Naive B cell (primary cell): ENCODE data around the gene RPTOR. TPM values are rescaled to one million over a fixed set of nuclear protein-coding genes. Genes with fewer than 3 reads are reported as not detected.

ENCODE experiments used
- ATAC-seq, 2 donors: fragments of 150-1000 bp; cut with Tn5 transposase; 2 replicates each; pipeline ENCODE4 v1.10.0; 2021; ENCODE audit warnings: low read depth in 2 of 2, mild to moderate bottlenecking in 2 of 2, moderate library complexity in 2 of 2
- DNase-seq: peaks from one replicate; pipeline ENCODE4 v3.0.0; 2022
- H3K27ac Mint-ChIP-seq, 6 donors: one replicate each; pipeline ENCODE4 v1.8.0; 2020 to 2022; ENCODE audit warnings: mild to moderate bottlenecking in 6 of 6, mixed read lengths in 6 of 6, moderate library complexity in 5 of 6, inconsistent platforms in 2 of 6
- H3K27me3 Mint-ChIP-seq, 3 donors: one replicate each; pipeline ENCODE4 v1.8.0; 2021 to 2022; ENCODE audit warnings: mixed read lengths in 3 of 3, mild to moderate bottlenecking in 1 of 3
- H3K36me3 Mint-ChIP-seq, 2 donors: one replicate each; pipeline ENCODE4 v1.8.0; 2020 to 2022; ENCODE audit warnings: mixed read lengths in 2 of 2, inconsistent platforms in 1 of 2, mild to moderate bottlenecking in 1 of 2
- H3K4me1 Mint-ChIP-seq, 3 donors: one replicate each; pipeline ENCODE4 v1.8.0; 2020 to 2022; ENCODE audit warnings: mixed read lengths in 3 of 3, inconsistent platforms in 1 of 3, mild to moderate bottlenecking in 1 of 3, moderate library complexity in 1 of 3
- H3K4me3 Mint-ChIP-seq, 8 donors: one replicate each; pipeline ENCODE4 v1.8.0; 2020 to 2022; ENCODE audit warnings: mild to moderate bottlenecking in 8 of 8, mixed read lengths in 8 of 8, moderate library complexity in 8 of 8, inconsistent platforms in 2 of 8
- H3K9me3 Mint-ChIP-seq, 7 donors: one replicate each; pipeline ENCODE4 v1.8.0; 2020 to 2022; ENCODE audit warnings: mixed read lengths in 7 of 7, mild to moderate bottlenecking in 5 of 7, inconsistent platforms in 2 of 7, moderate library complexity in 1 of 7
- polyA plus RNA-seq, 6 donors: library from polyadenylated mRNA; unstranded; fragments of 300-500 nt; fragmentation: Illumina TruSeq; gene quantifications; one replicate each; pipeline ENCODE4 v1.2.3, GENCODE V29; 2021; ENCODE audit warnings: low read depth in 6 of 6

RPTOR gene
- polyA plus RNA-seq, 6 donors from 2014 or later: 5.5 to 13.9 (median 9.0) TPM

- DNase-seq (no peak), ATAC-seq (no peak)
- peaks cover 31 to 56% (median 36%) of the 10 kb centered on the region in 3 donors for H3K4me1 Mint-ChIP-seq
- H3K9me3 Mint-ChIP-seq: no peaks in the 10 kb centered on the region
- peaks cover 8 to 9% of the 10 kb centered on the region in 2 donors for H3K36me3 Mint-ChIP-seq
- H3K4me3 Mint-ChIP-seq: peak overlapping the region in 1 of 8 donors; percentile 45
- H3K27me3 Mint-ChIP-seq: no peaks in the 10 kb centered on the region
- H3K27ac Mint-ChIP-seq: peak overlapping the region in 5 of 6 donors; percentile 39 to 92 (median 78)
These were observed 359.6 kb downstream of the RPTOR start for GRCh38 chr17:80904036-80904753.

DNA sequence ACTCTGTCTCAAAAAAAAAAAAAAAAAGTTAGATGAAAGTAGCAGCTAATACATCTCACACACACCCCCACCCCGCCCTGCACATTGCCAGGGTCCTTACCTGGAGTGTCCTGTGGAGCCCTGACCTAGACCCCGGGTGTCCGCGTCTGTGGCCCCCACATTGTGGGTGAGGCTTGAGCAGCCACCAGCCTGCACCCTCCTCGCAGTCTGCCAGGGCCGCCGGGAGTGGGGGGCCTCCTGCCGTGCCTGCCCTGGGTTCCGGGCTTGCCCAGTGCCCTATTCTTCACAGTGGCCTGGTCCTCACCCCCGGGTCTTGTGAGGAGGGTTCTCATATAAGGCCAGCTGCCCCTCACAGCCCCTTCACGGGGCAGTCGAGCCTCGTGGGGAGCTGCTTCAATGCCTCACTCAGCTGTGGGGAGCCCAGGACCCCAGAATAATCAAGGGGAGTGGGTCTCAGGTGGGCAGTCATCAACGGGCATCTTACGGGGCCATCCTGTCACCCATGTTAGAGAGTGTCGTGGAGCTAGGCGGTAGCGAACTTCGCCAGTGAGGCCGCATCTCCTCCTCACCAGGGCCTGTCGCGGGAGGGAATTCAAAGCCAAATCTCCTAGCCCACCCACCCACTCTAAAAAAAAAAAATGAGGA, 361.1 kb downstream of the RPTOR start:
- Mint-ChIP-seq H3K27me3 (no peaks in the 10 kb centered on the region), H3K36me3 (peaks cover 9 to 19% of the 10 kb centered on the region in 2 donors)
- no peak for DNase-seq

DNA sequence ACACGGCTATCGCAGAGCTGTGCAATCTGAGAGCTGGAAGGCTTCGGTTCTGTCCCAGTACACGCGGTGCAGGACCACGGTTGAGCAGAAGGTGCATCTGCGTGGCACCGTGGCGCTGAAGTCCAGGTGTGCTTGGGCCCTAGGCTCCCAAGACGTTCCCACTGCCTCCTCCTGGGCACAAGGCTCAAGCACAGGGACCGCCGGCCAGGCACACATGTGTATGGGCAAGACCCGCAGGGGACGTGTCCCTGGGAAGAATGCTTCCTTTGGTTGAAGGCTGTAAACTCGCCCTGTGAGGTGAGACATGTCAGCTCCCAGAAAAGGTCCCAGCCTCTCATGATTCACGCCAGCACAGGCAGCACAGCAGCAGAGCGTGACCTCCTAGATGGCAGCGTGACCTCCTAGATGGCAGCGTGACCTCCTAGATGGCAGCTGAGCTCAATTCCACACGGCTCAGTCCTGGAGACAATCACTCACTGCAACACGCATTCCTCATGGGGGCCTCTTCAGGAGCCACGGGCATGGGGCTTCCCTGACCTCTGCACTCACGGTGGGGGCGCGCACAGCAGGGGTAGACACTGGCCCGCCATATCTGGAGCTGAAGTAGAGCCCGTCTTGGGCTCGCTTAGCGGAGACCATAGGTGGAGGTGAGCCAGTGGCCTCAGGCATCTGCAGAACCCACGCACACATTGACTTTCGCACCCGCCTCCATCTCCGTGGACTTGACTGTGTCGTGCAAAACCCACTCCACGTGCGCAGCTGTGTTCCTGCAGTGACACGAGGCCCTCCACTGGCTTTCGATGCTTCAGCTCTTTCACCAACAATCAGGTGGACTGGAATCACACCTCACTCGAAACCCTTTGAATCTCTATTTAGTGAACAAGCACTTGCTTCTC, 362.0 kb downstream of the RPTOR start:
- Mint-ChIP-seq H3K27me3 (no peaks in the 10 kb centered on the region), H3K27ac (peak overlapping the region in 5 of 6 donors; percentile 21 to 95 (median 85)), H3K4me1 (peaks cover 35 to 64% (median 42%) of the 10 kb centered on the region in 3 donors), H3K36me3 (peaks cover 9 to 19% of the 10 kb centered on the region in 2 donors), H3K9me3 (peaks cover 0 to 5% (median 2%) of the 10 kb centered on the region in 7 donors), H3K4me3 (peak overlapping the region in 1 of 8 donors; percentile 33)
- no peak for ATAC-seq
- DNase-seq: no peak

More for the DNA sequence above, 361.1 kb downstream of the RPTOR start:
- peaks cover 38 to 64% (median 43%) of the 10 kb centered on the region in 3 donors for H3K4me1 Mint-ChIP-seq
- no peak overlapping the region for H3K4me3 Mint-ChIP-seq
- peak overlapping the region in 1 of 6 donors; percentile 11 for H3K27ac Mint-ChIP-seq
- ATAC-seq: no peak
- H3K9me3 Mint-ChIP-seq: peaks cover 0 to 2% (median 0%) of the 10 kb centered on the region in 7 donors

GRCh38 chr17:80907281-80907680, 362.6 kb downstream of the RPTOR start:
- Mint-ChIP-seq H3K36me3 (peaks cover 9 to 19% of the 10 kb centered on the region in 2 donors), H3K4me1 (peaks cover 31 to 64% (median 39%) of the 10 kb centered on the region in 3 donors), H3K27ac (peak overlapping the region in 5 of 6 donors; percentile 49 to 82 (median 60)), H3K27me3 (no peaks in the 10 kb centered on the region), H3K9me3 (peaks cover 0 to 5% (median 2%) of the 10 kb centered on the region in 7 donors), H3K4me3 (no peak overlapping the region)
- ATAC-seq: no peak
- DNase-seq: no peak

DNA sequence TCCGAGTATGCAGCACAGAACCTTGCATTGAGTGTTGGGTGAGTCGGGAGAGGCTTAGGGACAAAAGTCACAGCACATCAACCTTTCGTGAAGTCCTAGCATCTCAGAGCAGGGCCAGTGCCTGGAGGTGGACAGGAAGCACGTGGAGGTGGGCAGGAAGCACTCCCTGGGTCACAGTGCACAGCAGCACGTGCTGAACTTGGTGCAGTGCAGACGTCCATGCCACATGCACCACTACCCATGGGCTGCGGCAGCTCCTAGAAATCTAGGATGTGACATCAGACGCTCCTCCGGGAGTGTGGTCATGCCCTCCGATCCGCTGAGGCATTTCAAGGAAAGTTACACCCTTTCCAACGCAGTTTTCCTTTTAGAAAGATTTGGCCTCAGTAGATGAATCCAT, 363.6 kb downstream of the RPTOR start:
- peaks cover 0 to 5% (median 2%) of the 10 kb centered on the region in 7 donors for H3K9me3 Mint-ChIP-seq

GRCh38 chr17:80908776-80909175, 364.1 kb downstream of the RPTOR start:
- Mint-ChIP-seq H3K27me3 (no peaks in the 10 kb centered on the region), H3K9me3 (peaks cover 0 to 5% (median 2%) of the 10 kb centered on the region in 7 donors), H3K36me3 (peaks cover 9 to 19% of the 10 kb centered on the region in 2 donors), H3K4me1 (peaks cover 38 to 72% (median 49%) of the 10 kb centered on the region in 3 donors), H3K4me3 (peak overlapping the region in 5 of 8 donors; percentile 2 to 69 (median 25)), H3K27ac (peak overlapping the region in 4 of 6 donors; percentile 42 to 98 (median 72))
- no peak for ATAC-seq
- no peak for DNase-seq

More for the DNA sequence above, 363.6 kb downstream of the RPTOR start:
- no peak for DNase-seq
- peak overlapping the region in 1 of 8 donors; percentile 25 for H3K4me3 Mint-ChIP-seq
- H3K4me1 Mint-ChIP-seq: peaks cover 36 to 67% (median 43%) of the 10 kb centered on the region in 3 donors
- ATAC-seq: no peak
- H3K27ac Mint-ChIP-seq: peak overlapping the region in 3 of 6 donors; percentile 53 to 82 (median 66)
- H3K36me3 Mint-ChIP-seq: peaks cover 9 to 19% of the 10 kb centered on the region in 2 donors
- no peaks in the 10 kb centered on the region for H3K27me3 Mint-ChIP-seq

DNA sequence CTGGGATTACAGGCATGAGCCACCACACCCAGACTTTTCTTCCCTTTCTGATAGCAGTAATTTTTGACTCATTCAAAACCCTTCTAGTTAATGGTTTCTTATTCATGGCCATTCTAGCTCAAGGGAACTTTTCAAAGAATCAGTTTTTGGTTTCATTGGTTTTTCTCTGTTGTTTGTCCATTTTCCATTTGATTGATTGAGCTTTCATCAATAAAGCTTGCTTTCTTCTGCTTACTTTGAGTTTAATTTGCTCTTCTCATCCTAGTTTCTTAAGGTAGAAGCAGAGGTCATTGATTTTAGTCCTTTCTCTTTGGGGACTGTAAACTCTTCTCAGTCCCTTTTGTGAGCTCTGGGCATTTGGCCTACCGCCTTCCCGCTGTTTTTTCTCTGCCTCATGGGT, 365.0 kb downstream of the RPTOR start:
- no peaks in the 10 kb centered on the region for H3K27me3 Mint-ChIP-seq
- H3K4me1 Mint-ChIP-seq: peaks cover 41 to 77% (median 54%) of the 10 kb centered on the region in 3 donors
- peak overlapping the region; percentile 63 to 95 (median 92) for H3K4me3 Mint-ChIP-seq
- no peak for ATAC-seq
- DNase-seq: no peak
- peaks cover 9 to 19% of the 10 kb centered on the region in 2 donors for H3K36me3 Mint-ChIP-seq
- peak overlapping the region in 5 of 6 donors; percentile 92 to 99 (median 98) for H3K27ac Mint-ChIP-seq
- H3K9me3 Mint-ChIP-seq: peaks cover 0 to 6% (median 3%) of the 10 kb centered on the region in 7 donors

GRCh38 chr17:80910043-80910442, 365.4 kb downstream of the RPTOR start:
- Mint-ChIP-seq H3K27ac (peak overlapping the region; percentile 92 to 99 (median 98)), H3K36me3 (peaks cover 9 to 19% of the 10 kb centered on the region in 2 donors), H3K27me3 (no peaks in the 10 kb centered on the region), H3K9me3 (peaks cover 0 to 6% (median 3%) of the 10 kb centered on the region in 7 donors), H3K4me3 (peak overlapping the region; percentile 75 to 95 (median 92)), H3K4me1 (peaks cover 41 to 77% (median 54%) of the 10 kb centered on the region in 3 donors)
- no peak for ATAC-seq
- no peak for DNase-seq

DNA sequence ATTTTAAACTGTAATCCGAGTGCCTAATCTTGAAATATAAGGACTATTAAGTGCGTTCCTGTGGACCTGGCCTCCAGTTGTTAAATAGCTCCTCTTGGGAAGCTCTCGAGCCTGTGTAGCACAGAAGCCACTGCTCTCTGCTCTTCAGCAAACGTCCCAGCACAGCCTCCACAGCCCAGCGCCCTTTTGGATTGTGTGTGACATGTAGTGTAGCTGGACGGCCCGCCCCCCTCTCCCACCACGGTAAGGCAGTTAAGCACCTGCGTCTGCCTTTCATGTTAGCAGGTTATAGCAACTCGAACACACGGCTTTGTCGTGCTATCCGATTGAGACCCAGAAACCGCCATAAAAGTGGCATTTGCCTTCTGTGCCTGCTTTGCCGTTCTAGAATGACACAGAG, 367.8 kb downstream of the RPTOR start:
- DNase-seq (no peak), ATAC-seq (no peak)
- peak overlapping the region; percentile 92 to 99 (median 98) for H3K27ac Mint-ChIP-seq
- H3K4me1 Mint-ChIP-seq: peaks cover 40 to 80% (median 54%) of the 10 kb centered on the region in 3 donors
- H3K27me3 Mint-ChIP-seq: no peaks in the 10 kb centered on the region
- H3K9me3 Mint-ChIP-seq: peaks cover 0 to 6% (median 3%) of the 10 kb centered on the region in 7 donors
- peak overlapping the region; percentile 19 to 95 (median 82) for H3K4me3 Mint-ChIP-seq
- peaks cover 6 to 19% of the 10 kb centered on the region in 2 donors for H3K36me3 Mint-ChIP-seq

- Mint-ChIP-seq H3K4me3 (peak overlapping the region; percentile 21 to 91 (median 84)), H3K27me3 (no peaks in the 10 kb centered on the region), H3K36me3 (peaks cover 0 to 11% of the 10 kb centered on the region in 2 donors), H3K27ac (peak overlapping the region; percentile 90 to 99 (median 98)), H3K4me1 (peaks cover 33 to 68% (median 51%) of the 10 kb centered on the region in 3 donors), H3K9me3 (peaks cover 0 to 6% (median 3%) of the 10 kb centered on the region in 7 donors)
- DNase-seq (peak; percentile 39), ATAC-seq (peak in 1 of 2 donors; percentile 5)
These were observed 369.5 kb downstream of the RPTOR start for GRCh38 chr17:80913928-80914821.

DNA sequence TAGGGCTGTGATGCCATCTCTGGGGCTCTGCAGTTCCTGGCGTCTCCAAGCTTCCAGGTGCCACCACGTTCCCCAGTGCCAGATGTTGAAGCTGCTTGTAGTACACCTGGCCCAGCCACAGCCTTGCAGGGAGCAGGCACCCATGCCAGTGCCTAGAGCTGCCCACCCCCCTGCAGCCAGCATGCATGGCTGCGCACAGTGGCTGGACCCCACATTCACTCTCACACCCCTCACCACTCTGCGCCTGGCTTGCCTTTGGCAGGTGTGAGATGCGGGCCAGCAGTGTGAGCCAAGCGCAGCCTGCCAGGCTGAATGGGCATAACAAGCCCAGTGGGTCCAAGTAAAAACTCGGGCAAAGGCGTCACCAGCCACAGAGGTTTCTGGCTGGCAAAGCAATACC, 371.6 kb downstream of the RPTOR start:
- no peak for DNase-seq
- Mint-ChIP-seq H3K4me1 (peaks cover 19 to 52% (median 31%) of the 10 kb centered on the region in 3 donors), H3K27ac (peak overlapping the region in 2 of 6 donors; percentile 44 to 66), H3K36me3 (no peaks in the 10 kb centered on the region), H3K27me3 (no peaks in the 10 kb centered on the region), H3K9me3 (peaks cover 0 to 5% (median 1%) of the 10 kb centered on the region in 7 donors), H3K4me3 (peak overlapping the region in 3 of 8 donors; percentile 9 to 30 (median 29))
- ATAC-seq: no peak
